ENCODE results near the gene DDX17.

DDX17 gene

GRCh38 chr22:38452373-38453065 is 53.6 kb downstream of the DDX17 start:
- H3K9me3 Mint-ChIP-seq, result no peaks in the 10 kb centered on the region
- H3K36me3 Mint-ChIP-seq (ENCODE audit: low read depth), result no peaks in the 10 kb centered on the region
- H3K4me3 Mint-ChIP-seq, result no peak overlapping the region
- H3K27me3 Mint-ChIP-seq (ENCODE audit: low read depth), result peaks cover 63% of the 10 kb centered on the region
- H3K27ac Mint-ChIP-seq, result no peak overlapping the region
- H3K4me1 Mint-ChIP-seq (ENCODE audit: low read depth), result peaks cover 3% of the 10 kb centered on the region

DNA sequence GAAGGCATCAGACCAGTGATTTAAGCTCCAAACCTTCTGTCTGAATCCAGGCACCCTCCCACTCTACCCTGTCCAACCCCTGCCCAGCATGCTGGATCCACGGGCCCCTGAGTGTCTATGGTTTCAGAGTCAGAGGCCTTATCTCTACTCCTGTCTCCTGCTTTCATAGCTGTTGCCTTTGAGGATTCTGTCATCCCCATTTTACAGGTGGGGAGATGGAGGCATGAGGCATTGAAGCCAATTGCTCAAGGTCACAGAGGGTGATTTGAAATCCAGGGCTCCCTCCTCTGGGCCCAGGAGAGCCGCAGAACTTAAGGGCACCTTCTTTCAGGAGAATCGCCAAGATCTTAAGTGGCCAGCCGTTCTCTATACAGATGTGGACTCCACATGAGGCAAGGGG is 54.2 kb downstream of the DDX17 start:
- Mint-ChIP-seq H3K4me1 (ENCODE audit: low read depth) (peaks cover 3% of the 10 kb centered on the region), H3K36me3 (ENCODE audit: low read depth) (no peaks in the 10 kb centered on the region), H3K27me3 (ENCODE audit: low read depth) (peaks cover 56% of the 10 kb centered on the region), H3K27ac (no peak overlapping the region), H3K4me3 (no peak overlapping the region), H3K9me3 (no peaks in the 10 kb centered on the region)

DNA sequence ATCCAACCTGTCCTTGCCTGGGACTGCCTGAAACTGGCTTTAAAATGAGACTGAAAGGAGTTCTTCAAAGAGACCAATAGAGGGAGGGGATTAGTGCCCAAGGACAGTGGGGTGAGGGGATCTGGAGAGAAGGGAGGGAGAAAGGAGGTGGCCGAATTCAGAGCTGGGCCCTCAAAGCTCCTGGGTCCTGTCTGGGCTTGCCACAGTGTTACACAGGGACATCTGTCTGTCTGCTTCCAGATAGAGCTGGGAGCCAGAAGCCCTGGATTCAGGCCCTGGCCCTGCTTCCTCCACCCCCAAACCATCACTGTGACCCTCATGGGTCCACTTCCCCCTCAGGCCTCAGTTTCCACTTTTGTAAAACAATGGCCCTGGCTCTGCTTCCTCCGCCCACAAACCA is 54.7 kb downstream of the DDX17 start:
- no peaks in the 10 kb centered on the region for H3K36me3 Mint-ChIP-seq (ENCODE audit: low read depth)

GRCh38 chr22:38450234-38450797 is 55.8 kb downstream of the DDX17 start:
- no peaks in the 10 kb centered on the region for H3K9me3 Mint-ChIP-seq
- no peak overlapping the region for H3K4me3 Mint-ChIP-seq
- no peaks in the 10 kb centered on the region for H3K36me3 Mint-ChIP-seq (ENCODE audit: low read depth)
- no peak overlapping the region for H3K27ac Mint-ChIP-seq
- no peaks in the 10 kb centered on the region for H3K4me1 Mint-ChIP-seq (ENCODE audit: low read depth)
- peaks cover 49% of the 10 kb centered on the region for H3K27me3 Mint-ChIP-seq (ENCODE audit: low read depth)

More for the DNA sequence above, 54.7 kb downstream of the DDX17 start:
- Mint-ChIP-seq H3K27me3 (ENCODE audit: low read depth) (peaks cover 52% of the 10 kb centered on the region), H3K4me1 (ENCODE audit: low read depth) (peaks cover under 1% of the 10 kb centered on the region), H3K27ac (no peak overlapping the region), H3K9me3 (no peaks in the 10 kb centered on the region), H3K4me3 (no peak overlapping the region)

- no peak overlapping the region for H3K4me3 Mint-ChIP-seq
- H3K9me3 Mint-ChIP-seq, result no peaks in the 10 kb centered on the region
- no peaks in the 10 kb centered on the region for H3K4me1 Mint-ChIP-seq (ENCODE audit: low read depth)
- no peak overlapping the region for H3K27ac Mint-ChIP-seq
- no peaks in the 10 kb centered on the region for H3K36me3 Mint-ChIP-seq (ENCODE audit: low read depth)
- H3K27me3 Mint-ChIP-seq (ENCODE audit: low read depth), result peaks cover 49% of the 10 kb centered on the region
Measured at GRCh38 chr22:38449776-38450175, 56.3 kb downstream of the DDX17 start.

- no peak overlapping the region for H3K4me3 Mint-ChIP-seq
- H3K27ac Mint-ChIP-seq, result no peak overlapping the region
- no peaks in the 10 kb centered on the region for H3K36me3 Mint-ChIP-seq (ENCODE audit: low read depth)
- no peaks in the 10 kb centered on the region for H3K4me1 Mint-ChIP-seq (ENCODE audit: low read depth)
- peaks cover 46% of the 10 kb centered on the region for H3K27me3 Mint-ChIP-seq (ENCODE audit: low read depth)
- no peaks in the 10 kb centered on the region for H3K9me3 Mint-ChIP-seq
Measured at GRCh38 chr22:38448945-38449745, 57.0 kb downstream of the DDX17 start.

- Mint-ChIP-seq H3K27me3 (ENCODE audit: low read depth) (peaks cover 23% of the 10 kb centered on the region), H3K27ac (no peak overlapping the region), H3K9me3 (no peaks in the 10 kb centered on the region), H3K4me1 (ENCODE audit: low read depth) (no peaks in the 10 kb centered on the region), H3K36me3 (ENCODE audit: low read depth) (no peaks in the 10 kb centered on the region), H3K4me3 (no peak overlapping the region)
Measured at GRCh38 chr22:38446018-38446601, 60.0 kb downstream of the DDX17 start.

GRCh38 chr22:38444783-38445182 is 61.3 kb downstream of the DDX17 start:
- Mint-ChIP-seq H3K4me3 (no peak overlapping the region), H3K36me3 (ENCODE audit: low read depth) (no peaks in the 10 kb centered on the region), H3K9me3 (no peaks in the 10 kb centered on the region), H3K27ac (no peak overlapping the region), H3K27me3 (ENCODE audit: low read depth) (peaks cover 15% of the 10 kb centered on the region), H3K4me1 (ENCODE audit: low read depth) (no peaks in the 10 kb centered on the region)

- Mint-ChIP-seq H3K27me3 (ENCODE audit: low read depth) (peaks cover 14% of the 10 kb centered on the region), H3K36me3 (ENCODE audit: low read depth) (no peaks in the 10 kb centered on the region)
Measured at GRCh38 chr22:38443628-38444521, 62.2 kb downstream of the DDX17 start.

GRCh38 chr22:38442967-38443627 is 63.0 kb downstream of the DDX17 start:
- no peak overlapping the region for H3K27ac Mint-ChIP-seq

More at GRCh38 chr22:38443628-38444521, 62.2 kb downstream of the DDX17 start:
- H3K4me1 Mint-ChIP-seq (ENCODE audit: low read depth), result no peaks in the 10 kb centered on the region
- no peak overlapping the region for H3K4me3 Mint-ChIP-seq
- no peak overlapping the region for H3K27ac Mint-ChIP-seq
- H3K9me3 Mint-ChIP-seq, result no peaks in the 10 kb centered on the region

DNA sequence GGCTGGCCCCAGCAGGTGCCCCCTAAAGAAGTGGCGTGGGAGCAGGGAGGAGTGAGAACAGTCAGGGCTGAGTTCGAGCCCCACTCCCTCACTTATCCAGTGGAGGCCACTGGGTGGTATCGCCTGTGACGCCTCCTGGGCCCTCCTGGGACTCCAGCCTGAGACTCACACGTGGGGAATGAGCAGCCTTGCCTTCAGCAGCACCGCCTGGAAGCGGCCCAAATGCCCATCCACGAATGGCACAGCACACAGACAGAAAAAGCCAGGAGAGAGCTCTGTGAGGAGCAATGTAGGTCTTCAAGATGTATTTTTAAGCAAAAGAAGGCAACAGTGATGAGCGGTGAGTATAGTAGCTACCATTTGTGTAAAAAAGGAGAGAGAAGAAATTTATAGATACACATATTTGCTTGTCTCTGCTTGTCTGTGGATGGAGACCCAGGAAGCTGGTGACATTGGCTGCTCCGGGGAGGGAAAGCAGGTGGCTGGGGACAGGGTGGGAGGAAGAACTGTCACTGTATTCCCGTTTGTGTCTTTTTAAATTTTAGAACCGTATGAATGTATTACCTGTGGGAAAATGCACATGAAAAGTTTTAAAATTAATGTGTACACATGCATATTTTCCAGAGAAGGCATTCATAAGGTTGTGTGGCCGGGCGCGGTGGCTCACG is 64.4 kb downstream of the DDX17 start:
- Mint-ChIP-seq H3K4me1 (ENCODE audit: low read depth) (no peaks in the 10 kb centered on the region), H3K27ac (no peak overlapping the region), H3K36me3 (ENCODE audit: low read depth) (no peaks in the 10 kb centered on the region), H3K27me3 (ENCODE audit: low read depth) (peaks cover 14% of the 10 kb centered on the region), H3K9me3 (no peaks in the 10 kb centered on the region), H3K4me3 (no peak overlapping the region)

More at GRCh38 chr22:38442967-38443627, 63.0 kb downstream of the DDX17 start:
- no peak overlapping the region for H3K4me3 Mint-ChIP-seq
- no peaks in the 10 kb centered on the region for H3K9me3 Mint-ChIP-seq
- peaks cover 14% of the 10 kb centered on the region for H3K27me3 Mint-ChIP-seq (ENCODE audit: low read depth)
- no peaks in the 10 kb centered on the region for H3K4me1 Mint-ChIP-seq (ENCODE audit: low read depth)
- no peaks in the 10 kb centered on the region for H3K36me3 Mint-ChIP-seq (ENCODE audit: low read depth)

DNA sequence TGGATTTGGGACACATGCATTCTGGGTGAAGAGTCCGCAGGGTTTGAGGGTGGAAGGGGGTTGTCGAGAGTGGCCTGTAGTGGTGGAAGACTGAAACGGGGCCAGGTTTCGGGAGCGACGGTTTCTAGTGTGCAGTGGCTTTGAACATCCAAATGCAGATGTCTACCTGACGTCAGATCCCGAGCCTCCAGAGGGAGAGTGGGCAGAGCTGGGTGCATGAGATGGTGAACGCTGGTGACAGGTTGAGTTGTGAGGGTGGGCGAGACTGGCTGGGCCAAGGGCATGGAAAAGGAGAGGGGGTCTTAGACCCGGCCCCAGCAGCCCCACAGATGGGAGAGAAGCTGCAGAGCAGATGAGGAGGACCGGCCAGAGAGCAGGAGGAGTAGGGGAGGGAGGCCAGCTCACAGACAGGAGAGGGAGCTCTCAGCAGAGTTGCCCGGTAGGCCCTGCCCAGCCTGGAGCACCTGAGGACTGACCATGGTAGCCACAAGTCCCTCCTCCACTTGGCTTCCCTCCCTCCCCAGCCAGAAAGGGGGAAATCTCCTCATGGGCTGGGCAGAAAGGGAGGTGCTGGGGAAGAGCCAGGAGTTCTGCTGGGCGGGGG is 65.3 kb downstream of the DDX17 start:
- Mint-ChIP-seq H3K4me3 (no peak overlapping the region), H3K36me3 (ENCODE audit: low read depth) (no peaks in the 10 kb centered on the region), H3K4me1 (ENCODE audit: low read depth) (no peaks in the 10 kb centered on the region), H3K27me3 (ENCODE audit: low read depth) (peaks cover 14% of the 10 kb centered on the region), H3K27ac (no peak overlapping the region), H3K9me3 (no peaks in the 10 kb centered on the region)

- no peak overlapping the region for H3K27ac Mint-ChIP-seq
- no peak overlapping the region for H3K4me3 Mint-ChIP-seq
- H3K4me1 Mint-ChIP-seq (ENCODE audit: low read depth), result no peaks in the 10 kb centered on the region
- H3K27me3 Mint-ChIP-seq (ENCODE audit: low read depth), result peaks cover 6% of the 10 kb centered on the region
- no peaks in the 10 kb centered on the region for H3K9me3 Mint-ChIP-seq
- no peaks in the 10 kb centered on the region for H3K36me3 Mint-ChIP-seq (ENCODE audit: low read depth)
Measured at GRCh38 chr22:38437416-38437815, 68.7 kb downstream of the DDX17 start.

Measured in T-helper 1 cell treated with Interleukin-12 subunit alpha and Interleukin-12 subunit beta and Interleukin-4 antibody, amounts not matched to agents 30 μg/mL and 1 μg/mL, for 36 hours (primary cell).